Measurements from ENCODE around the gene DLG4.

DLG4 gene

GRCh38 chr17:7222972-7223292 is 3.3 kb upstream of the DLG4 start:
- ATAC-seq = no peak

GRCh38 chr17:7222093-7222971 is 2.7 kb upstream of the DLG4 start:
- no peak for ATAC-seq
- TF ChIP-seq TOX (CRISPR knock-in tag; IDR thresholded peaks at IDR 0.05; ENCODE audit: borderline replicate concordance) (no peak), RARB (CRISPR knock-in tag; IDR thresholded peaks at IDR 0.05) (no peak), ZFP30 (CRISPR knock-in tag; IDR thresholded peaks at IDR 0.05) (no peak)

More at GRCh38 chr17:7222972-7223292, 3.3 kb upstream of the DLG4 start:
- no peak for TF ChIP-seq ESRRG (CRISPR knock-in tag; IDR thresholded peaks at IDR 0.05)
- TF ChIP-seq ZNF8 (CRISPR knock-in tag; IDR thresholded peaks at IDR 0.05) = no peak
- TF ChIP-seq SNAI2 (CRISPR knock-in tag; IDR thresholded peaks at IDR 0.05) = no peak
- TF ChIP-seq, protein P1, sequence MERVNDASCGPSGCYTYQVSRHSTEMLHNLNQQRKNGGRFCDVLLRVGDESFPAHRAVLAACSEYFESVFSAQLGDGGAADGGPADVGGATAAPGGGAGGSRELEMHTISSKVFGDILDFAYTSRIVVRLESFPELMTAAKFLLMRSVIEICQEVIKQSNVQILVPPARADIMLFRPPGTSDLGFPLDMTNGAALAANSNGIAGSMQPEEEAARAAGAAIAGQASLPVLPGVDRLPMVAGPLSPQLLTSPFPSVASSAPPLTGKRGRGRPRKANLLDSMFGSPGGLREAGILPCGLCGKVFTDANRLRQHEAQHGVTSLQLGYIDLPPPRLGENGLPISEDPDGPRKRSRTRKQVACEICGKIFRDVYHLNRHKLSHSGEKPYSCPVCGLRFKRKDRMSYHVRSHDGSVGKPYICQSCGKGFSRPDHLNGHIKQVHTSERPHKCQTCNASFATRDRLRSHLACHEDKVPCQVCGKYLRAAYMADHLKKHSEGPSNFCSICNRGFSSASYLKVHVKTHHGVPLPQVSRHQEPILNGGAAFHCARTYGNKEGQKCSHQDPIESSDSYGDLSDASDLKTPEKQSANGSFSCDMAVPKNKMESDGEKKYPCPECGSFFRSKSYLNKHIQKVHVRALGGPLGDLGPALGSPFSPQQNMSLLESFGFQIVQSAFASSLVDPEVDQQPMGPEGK (CRISPR knock-in tag; IDR thresholded peaks at IDR 0.05; ENCODE audit: borderline replicate concordance) = no peak
- no peak for TF ChIP-seq ZC3H10 (CRISPR knock-in tag; IDR thresholded peaks at IDR 0.05)
- TF ChIP-seq ZFP3 (CRISPR knock-in tag; IDR thresholded peaks at IDR 0.05) = no peak
- TF ChIP-seq, protein P2, sequence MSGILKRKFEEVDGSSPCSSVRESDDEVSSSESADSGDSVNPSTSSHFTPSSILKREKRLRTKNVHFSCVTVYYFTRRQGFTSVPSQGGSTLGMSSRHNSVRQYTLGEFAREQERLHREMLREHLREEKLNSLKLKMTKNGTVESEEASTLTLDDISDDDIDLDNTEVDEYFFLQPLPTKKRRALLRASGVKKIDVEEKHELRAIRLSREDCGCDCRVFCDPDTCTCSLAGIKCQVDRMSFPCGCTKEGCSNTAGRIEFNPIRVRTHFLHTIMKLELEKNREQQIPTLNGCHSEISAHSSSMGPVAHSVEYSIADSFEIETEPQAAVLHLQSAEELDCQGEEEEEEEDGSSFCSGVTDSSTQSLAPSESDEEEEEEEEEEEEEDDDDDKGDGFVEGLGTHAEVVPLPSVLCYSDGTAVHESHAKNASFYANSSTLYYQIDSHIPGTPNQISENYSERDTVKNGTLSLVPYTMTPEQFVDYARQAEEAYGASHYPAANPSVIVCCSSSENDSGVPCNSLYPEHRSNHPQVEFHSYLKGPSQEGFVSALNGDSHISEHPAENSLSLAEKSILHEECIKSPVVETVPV (CRISPR knock-in tag; IDR thresholded peaks at IDR 0.05) = no peak

- ATAC-seq = no peak
- TF ChIP-seq TOX (CRISPR knock-in tag; IDR thresholded peaks at IDR 0.05; ENCODE audit: borderline replicate concordance) = no peak
- TF ChIP-seq, protein P1 (CRISPR knock-in tag; IDR thresholded peaks at IDR 0.05; ENCODE audit: borderline replicate concordance) = no peak
These were observed 1.8 kb upstream of the DLG4 start for GRCh38 chr17:7221278-7222092.

GRCh38 chr17:7220593-7221277 is 1.1 kb upstream of the DLG4 start:
- peak; percentile 63 for ATAC-seq
- TF ChIP-seq ZFP3 (CRISPR knock-in tag; IDR thresholded peaks at IDR 0.05) (no peak), ZNF70 (CRISPR knock-in tag; IDR thresholded peaks at IDR 0.05) (peak; percentile 45; the same call in 1 of the 2 replicates), ZNF8 (CRISPR knock-in tag; IDR thresholded peaks at IDR 0.05) (0 out of 2 replicates have a peak, but pooled peaks have one; percentile 11), ZNF565 (CRISPR knock-in tag; conservative IDR thresholded peaks at IDR 0.05; ENCODE audit: low read depth) (no peak), TCF4 (CRISPR knock-in tag; IDR thresholded peaks at IDR 0.05; ENCODE audit: borderline replicate concordance) (0 out of 2 replicates have a peak, but pooled peaks have one; percentile 17), RARB (CRISPR knock-in tag; IDR thresholded peaks at IDR 0.05) (no peak), ZC3H10 (CRISPR knock-in tag; IDR thresholded peaks at IDR 0.05) (0 out of 2 replicates have a peak, but pooled peaks have one; percentile 4), GLIS3 (CRISPR knock-in tag; IDR thresholded peaks at IDR 0.05) (peak; percentile 84), ESRRG (CRISPR knock-in tag; IDR thresholded peaks at IDR 0.05) (0 out of 2 replicates have a peak, but pooled peaks have one; percentile 16), SNAI2 (CRISPR knock-in tag; IDR thresholded peaks at IDR 0.05) (no peak)
- TF ChIP-seq, protein P3, sequence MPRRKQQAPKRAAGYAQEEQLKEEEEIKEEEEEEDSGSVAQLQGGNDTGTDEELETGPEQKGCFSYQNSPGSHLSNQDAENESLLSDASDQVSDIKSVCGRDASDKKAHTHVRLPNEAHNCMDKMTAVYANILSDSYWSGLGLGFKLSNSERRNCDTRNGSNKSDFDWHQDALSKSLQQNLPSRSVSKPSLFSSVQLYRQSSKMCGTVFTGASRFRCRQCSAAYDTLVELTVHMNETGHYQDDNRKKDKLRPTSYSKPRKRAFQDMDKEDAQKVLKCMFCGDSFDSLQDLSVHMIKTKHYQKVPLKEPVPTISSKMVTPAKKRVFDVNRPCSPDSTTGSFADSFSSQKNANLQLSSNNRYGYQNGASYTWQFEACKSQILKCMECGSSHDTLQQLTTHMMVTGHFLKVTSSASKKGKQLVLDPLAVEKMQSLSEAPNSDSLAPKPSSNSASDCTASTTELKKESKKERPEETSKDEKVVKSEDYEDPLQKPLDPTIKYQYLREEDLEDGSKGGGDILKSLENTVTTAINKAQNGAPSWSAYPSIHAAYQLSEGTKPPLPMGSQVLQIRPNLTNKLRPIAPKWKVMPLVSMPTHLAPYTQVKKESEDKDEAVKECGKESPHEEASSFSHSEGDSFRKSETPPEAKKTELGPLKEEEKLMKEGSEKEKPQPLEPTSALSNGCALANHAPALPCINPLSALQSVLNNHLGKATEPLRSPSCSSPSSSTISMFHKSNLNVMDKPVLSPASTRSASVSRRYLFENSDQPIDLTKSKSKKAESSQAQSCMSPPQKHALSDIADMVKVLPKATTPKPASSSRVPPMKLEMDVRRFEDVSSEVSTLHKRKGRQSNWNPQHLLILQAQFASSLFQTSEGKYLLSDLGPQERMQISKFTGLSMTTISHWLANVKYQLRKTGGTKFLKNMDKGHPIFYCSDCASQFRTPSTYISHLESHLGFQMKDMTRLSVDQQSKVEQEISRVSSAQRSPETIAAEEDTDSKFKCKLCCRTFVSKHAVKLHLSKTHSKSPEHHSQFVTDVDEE (CRISPR knock-in tag; IDR thresholded peaks at IDR 0.05) = no peak
- TF ChIP-seq, protein P1 (CRISPR knock-in tag; IDR thresholded peaks at IDR 0.05; ENCODE audit: borderline replicate concordance) = 0 out of 2 replicates have a peak, but pooled peaks have one; percentile 12
